ENCODE data around the gene CAMTA1. TPM values are rescaled to one million over a fixed set of nuclear protein-coding genes. Genes with fewer than 3 reads are reported as not detected.
"Not testable (repeated sequence)": the region's sequence is repeated elsewhere in the genome, so short reads cannot be mapped to it uniquely, and the experiment has no call there.

CAMTA1 gene
- total RNA-seq, 1 experiment from 2014 or later, result 60.0 TPM

- peaks cover 12% of the 10 kb centered on the region for H3K4me1 ChIP-seq
- no peak for TF ChIP-seq CTCF (IDR thresholded peaks at IDR 0.05; ENCODE audit: insufficient read depth in 1 of 2, low read depth in 1 of 2, low read length in 1 of 2, severe bottlenecking in 1 of 2, unreplicated experiment in 1 of 2)
- Mint-ChIP-seq H3K4me3 (ENCODE audit: unreplicated experiment) (no peak overlapping the region), H3K4me1 (ENCODE audit: low read depth, unreplicated experiment) (peaks cover 13% of the 10 kb centered on the region), H3K27ac (ENCODE audit: unreplicated experiment) (no peak overlapping the region), H3K36me3 (ENCODE audit: insufficient read depth, unreplicated experiment) (peaks cover 4% of the 10 kb centered on the region), H3K27me3 (ENCODE audit: insufficient read depth, unreplicated experiment) (no peaks in the 10 kb centered on the region), H3K9me3 (ENCODE audit: unreplicated experiment) (no peaks in the 10 kb centered on the region)
- H3K9me3 ChIP-seq, result no peaks in the 10 kb centered on the region
- DNase-seq, result no peak
- CTCF ChIA-PET, result no interaction called here
- no TSS peak for BruUV-seq (replicated peaks)
- no peak overlapping the region for H3K4me3 ChIP-seq (ENCODE audit: low read depth, low read length)
- no peaks in the 10 kb centered on the region for H3K36me3 ChIP-seq (ENCODE audit: control insufficient read depth, insufficient read depth, low read length)
- intact Hi-C loops (cut with micrococcal nuclease; ENCODE audit: unreplicated experiment), result no loop called here
- POLR2A ChIA-PET, result no interaction called here
- H3K27me3 ChIP-seq (replicated peaks; ENCODE audit: control insufficient read depth, insufficient read depth, low read length), result no peaks in the 10 kb centered on the region
Observed at GRCh38 chr1:6831366-6831765, 46.1 kb downstream of the CAMTA1 start.

GRCh38 chr1:6832006-6832405 is 46.8 kb downstream of the CAMTA1 start:
- H3K9me3 Mint-ChIP-seq (ENCODE audit: unreplicated experiment); H3K36me3 ChIP-seq (ENCODE audit: control insufficient read depth, insufficient read depth, low read length); H3K4me3 Mint-ChIP-seq (ENCODE audit: unreplicated experiment); intact Hi-C loops (cut with micrococcal nuclease; ENCODE audit: unreplicated experiment); H3K27ac Mint-ChIP-seq (ENCODE audit: unreplicated experiment); H3K9me3 ChIP-seq; BruUV-seq (replicated peaks); DNase-seq; CTCF ChIA-PET; H3K36me3 Mint-ChIP-seq (ENCODE audit: insufficient read depth, unreplicated experiment); H3K4me3 ChIP-seq (ENCODE audit: low read depth, low read length); H3K27me3 Mint-ChIP-seq (ENCODE audit: insufficient read depth, unreplicated experiment); H3K27me3 ChIP-seq (replicated peaks; ENCODE audit: control insufficient read depth, insufficient read depth, low read length); POLR2A ChIA-PET: not testable (repeated sequence)
- H3K4me1 Mint-ChIP-seq (ENCODE audit: low read depth, unreplicated experiment), result peaks cover 13% of the 10 kb centered on the region
- peaks cover 12% of the 10 kb centered on the region for H3K4me1 ChIP-seq

- no TSS peak for BruUV-seq (replicated peaks)
- intact Hi-C loops (cut with micrococcal nuclease; ENCODE audit: unreplicated experiment), result no loop called here
- Mint-ChIP-seq H3K27ac (ENCODE audit: unreplicated experiment) (peak overlapping the region; percentile 24), H3K4me1 (ENCODE audit: low read depth, unreplicated experiment) (peaks cover 13% of the 10 kb centered on the region), H3K9me3 (ENCODE audit: unreplicated experiment) (no peaks in the 10 kb centered on the region), H3K36me3 (ENCODE audit: insufficient read depth, unreplicated experiment) (peaks cover 6% of the 10 kb centered on the region), H3K27me3 (ENCODE audit: insufficient read depth, unreplicated experiment) (no peaks in the 10 kb centered on the region), H3K4me3 (ENCODE audit: unreplicated experiment) (no peak overlapping the region)
- no peak for TF ChIP-seq CTCF (IDR thresholded peaks at IDR 0.05; ENCODE audit: insufficient read depth in 1 of 2, low read depth in 1 of 2, low read length in 1 of 2, severe bottlenecking in 1 of 2, unreplicated experiment in 1 of 2)
- no peaks in the 10 kb centered on the region for H3K36me3 ChIP-seq (ENCODE audit: control insufficient read depth, insufficient read depth, low read length)
- H3K4me3 ChIP-seq (ENCODE audit: low read depth, low read length), result no peak overlapping the region
- CTCF ChIA-PET, result no interaction called here
- POLR2A ChIA-PET, result interaction anchor here (1.2 kb wide), 1 partner anchor 48 kb away, joined by 3 read pairs; the partner anchor contains the start of gene CAMTA1
- peaks cover 12% of the 10 kb centered on the region for H3K4me1 ChIP-seq
- no peaks in the 10 kb centered on the region for H3K27me3 ChIP-seq (replicated peaks; ENCODE audit: control insufficient read depth, insufficient read depth, low read length)
- peak in 1 of 2 experiments; percentile 5 for DNase-seq
- H3K9me3 ChIP-seq, result no peaks in the 10 kb centered on the region
Observed at GRCh38 chr1:6832531-6833188, 47.4 kb downstream of the CAMTA1 start.
